Measurements from ENCODE around the gene IGLL5. TPM values are rescaled to one million over a fixed set of nuclear protein-coding genes. Genes with fewer than 3 reads are reported as not detected.

Gene IGLL5
- total and polyA plus RNA-seq, 12 donors = 0.43 to 24.7 (median 1.8) TPM; not detected in 6

DNA sequence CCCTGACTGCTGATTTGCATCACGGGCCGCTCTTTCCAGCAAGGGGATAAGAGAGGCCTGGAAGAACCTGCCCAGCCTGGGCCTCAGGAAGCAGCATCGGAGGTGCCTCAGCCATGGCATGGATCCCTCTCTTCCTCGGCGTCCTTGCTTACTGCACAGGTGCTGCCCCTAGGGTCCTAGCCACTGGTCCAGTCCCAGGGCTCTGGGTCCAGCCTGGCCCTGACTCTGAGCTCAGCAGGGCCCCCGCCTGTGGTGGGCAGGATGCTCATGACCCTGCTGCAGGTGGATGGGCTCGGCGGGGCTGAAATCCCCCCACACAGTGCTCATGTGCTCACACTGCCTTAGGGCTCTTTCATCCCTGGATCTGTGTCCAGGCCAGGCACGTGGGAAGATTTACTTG is 7.0 kb upstream of the IGLL5 start:
- H3K27ac ChIP-seq = no peak overlapping the region
- no peaks in the 10 kb centered on the region for H3K4me1 ChIP-seq (replicated peaks in 1 of 2)
- DNase-seq = peak in 1 of 7 donors; percentile 48
- no peaks in the 10 kb centered on the region for H3K27me3 ChIP-seq
- intact Hi-C loops (cut with DNase I) = loop anchor here in 1 of 2 donors (10.0 kb wide), 1 partner anchor 106 kb away; no protein-coding TSS in a partner anchor
- no peaks in the 10 kb centered on the region for H3K36me3 ChIP-seq (replicated peaks in 1 of 2)
- WGBS, 4 donors = 75 to 89% (median 76%) methylated on average over 8 to 9 of the region's 9 CpGs
- no peak for TF ChIP-seq POLR2A (IDR thresholded peaks at IDR 0.05)
- TF ChIP-seq, protein P1, sequence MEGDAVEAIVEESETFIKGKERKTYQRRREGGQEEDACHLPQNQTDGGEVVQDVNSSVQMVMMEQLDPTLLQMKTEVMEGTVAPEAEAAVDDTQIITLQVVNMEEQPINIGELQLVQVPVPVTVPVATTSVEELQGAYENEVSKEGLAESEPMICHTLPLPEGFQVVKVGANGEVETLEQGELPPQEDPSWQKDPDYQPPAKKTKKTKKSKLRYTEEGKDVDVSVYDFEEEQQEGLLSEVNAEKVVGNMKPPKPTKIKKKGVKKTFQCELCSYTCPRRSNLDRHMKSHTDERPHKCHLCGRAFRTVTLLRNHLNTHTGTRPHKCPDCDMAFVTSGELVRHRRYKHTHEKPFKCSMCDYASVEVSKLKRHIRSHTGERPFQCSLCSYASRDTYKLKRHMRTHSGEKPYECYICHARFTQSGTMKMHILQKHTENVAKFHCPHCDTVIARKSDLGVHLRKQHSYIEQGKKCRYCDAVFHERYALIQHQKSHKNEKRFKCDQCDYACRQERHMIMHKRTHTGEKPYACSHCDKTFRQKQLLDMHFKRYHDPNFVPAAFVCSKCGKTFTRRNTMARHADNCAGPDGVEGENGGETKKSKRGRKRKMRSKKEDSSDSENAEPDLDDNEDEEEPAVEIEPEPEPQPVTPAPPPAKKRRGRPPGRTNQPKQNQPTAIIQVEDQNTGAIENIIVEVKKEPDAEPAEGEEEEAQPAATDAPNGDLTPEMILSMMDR (IDR thresholded peaks at IDR 0.05) = no peak
- H3K4me3 ChIP-seq = no peak overlapping the region
- H3K9me3 ChIP-seq (replicated peaks in 1 of 3) = no peaks in the 10 kb centered on the region

DNA sequence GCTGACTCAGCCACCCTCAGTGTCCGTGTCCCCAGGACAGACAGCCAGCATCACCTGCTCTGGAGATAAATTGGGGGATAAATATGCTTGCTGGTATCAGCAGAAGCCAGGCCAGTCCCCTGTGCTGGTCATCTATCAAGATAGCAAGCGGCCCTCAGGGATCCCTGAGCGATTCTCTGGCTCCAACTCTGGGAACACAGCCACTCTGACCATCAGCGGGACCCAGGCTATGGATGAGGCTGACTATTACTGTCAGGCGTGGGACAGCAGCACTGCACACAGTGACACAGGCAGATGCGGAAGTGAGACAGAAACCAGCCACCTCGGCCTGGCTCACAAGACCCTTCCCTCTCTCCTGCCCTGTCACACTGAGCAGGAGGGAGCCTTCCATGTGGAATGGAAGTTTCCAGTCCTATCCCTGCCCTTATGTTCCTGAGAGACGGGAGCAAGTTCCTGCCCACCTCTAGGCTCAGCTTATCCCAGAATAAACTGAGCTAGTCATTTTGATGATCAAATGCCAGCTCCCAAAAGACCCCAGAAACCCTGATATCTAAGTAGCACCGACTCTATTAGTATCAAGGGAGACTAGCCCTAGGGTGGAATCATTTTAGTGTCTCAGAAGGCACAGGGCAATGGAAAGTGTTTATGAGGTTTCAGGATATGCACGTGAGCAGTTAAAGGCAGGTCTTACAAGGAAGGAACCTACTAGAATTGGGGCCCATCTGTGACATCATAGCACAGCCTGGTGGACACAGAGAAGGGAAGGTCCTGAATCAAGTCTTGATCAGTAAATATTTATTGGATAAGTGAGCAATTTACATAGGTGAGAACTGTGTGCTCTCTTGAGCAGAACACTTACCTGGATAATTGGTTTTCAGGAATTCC is 6.3 kb upstream of the IGLL5 start:
- Histone ChIP-seq H3K9me3 (replicated peaks in 1 of 3) (no peaks in the 10 kb centered on the region), H3K27me3 (no peaks in the 10 kb centered on the region), H3K4me1 (replicated peaks in 1 of 2) (no peaks in the 10 kb centered on the region), H3K27ac (peak overlapping the region in 1 of 5 donors; percentile 47), H3K36me3 (replicated peaks in 1 of 2) (no peaks in the 10 kb centered on the region), H3K4me3 (no peak overlapping the region)
- intact Hi-C loops (cut with DNase I) = loop anchor here in 1 of 2 donors (10.0 kb wide), 1 partner anchor 107 kb away; no protein-coding TSS in a partner anchor
- TF ChIP-seq, protein P1 (IDR thresholded peaks at IDR 0.05) = no peak
- TF ChIP-seq POLR2A (IDR thresholded peaks at IDR 0.05) = no peak
- 65 to 74% (median 68%) methylated on average over 7 to 10 of the region's 10 CpGs for WGBS, 4 donors
- DNase-seq = peak in 1 of 7 donors; percentile 61

DNA sequence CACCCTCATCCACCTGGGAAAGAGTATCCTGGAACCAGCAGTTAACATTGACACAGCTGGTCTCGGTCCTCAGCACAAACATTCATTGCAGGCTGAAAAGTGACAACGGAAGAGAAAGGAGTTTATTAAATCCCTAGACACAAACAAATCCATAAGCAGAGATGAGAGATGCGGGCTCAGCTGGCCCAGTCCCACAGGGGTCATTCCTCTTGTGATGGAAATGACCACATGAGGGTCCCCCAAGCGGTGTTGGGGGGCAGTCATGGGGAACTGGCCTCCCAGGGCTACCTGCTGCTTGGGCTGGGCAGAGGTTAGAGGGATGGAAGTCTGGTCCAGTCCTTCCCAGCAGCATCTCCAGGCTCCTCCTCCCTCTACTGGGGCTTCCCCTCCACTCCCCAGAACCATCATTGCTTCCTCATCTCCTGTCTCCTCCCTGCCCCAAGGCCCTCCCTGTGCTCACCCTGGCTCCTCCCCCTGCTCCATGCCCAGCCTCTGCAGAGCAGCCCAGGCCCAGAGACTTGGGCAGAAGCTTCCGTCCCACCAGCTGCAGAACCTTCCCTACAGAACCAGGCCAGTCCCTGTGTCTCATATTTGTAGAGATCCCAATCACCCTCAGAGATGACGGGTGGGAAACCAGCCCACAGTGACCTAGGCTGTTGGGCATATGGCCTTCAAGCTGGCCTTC is 5.4 kb upstream of the IGLL5 start:
- intact Hi-C loops (cut with DNase I) = loop anchor here in 1 of 2 donors (10.0 kb wide), 1 partner anchor 107 kb away; no protein-coding TSS in a partner anchor
- no peaks in the 10 kb centered on the region for H3K36me3 ChIP-seq (replicated peaks in 1 of 2)
- H3K9me3 ChIP-seq (replicated peaks in 1 of 3) = no peaks in the 10 kb centered on the region
- TF ChIP-seq, protein P1 (IDR thresholded peaks at IDR 0.05) = no peak
- no peak for TF ChIP-seq POLR2A (IDR thresholded peaks at IDR 0.05)
- no peaks in the 10 kb centered on the region for H3K4me1 ChIP-seq (replicated peaks in 1 of 2)
- DNase-seq = peak in 1 of 7 donors; percentile 41
- peak overlapping the region in 1 of 5 donors; percentile 47 for H3K27ac ChIP-seq
- H3K27me3 ChIP-seq = no peaks in the 10 kb centered on the region
- WGBS, 4 donors = 81 to 94% (median 87%) methylated on average over 5 to 6 of the region's 6 CpGs
- H3K4me3 ChIP-seq = no peak overlapping the region

DNA sequence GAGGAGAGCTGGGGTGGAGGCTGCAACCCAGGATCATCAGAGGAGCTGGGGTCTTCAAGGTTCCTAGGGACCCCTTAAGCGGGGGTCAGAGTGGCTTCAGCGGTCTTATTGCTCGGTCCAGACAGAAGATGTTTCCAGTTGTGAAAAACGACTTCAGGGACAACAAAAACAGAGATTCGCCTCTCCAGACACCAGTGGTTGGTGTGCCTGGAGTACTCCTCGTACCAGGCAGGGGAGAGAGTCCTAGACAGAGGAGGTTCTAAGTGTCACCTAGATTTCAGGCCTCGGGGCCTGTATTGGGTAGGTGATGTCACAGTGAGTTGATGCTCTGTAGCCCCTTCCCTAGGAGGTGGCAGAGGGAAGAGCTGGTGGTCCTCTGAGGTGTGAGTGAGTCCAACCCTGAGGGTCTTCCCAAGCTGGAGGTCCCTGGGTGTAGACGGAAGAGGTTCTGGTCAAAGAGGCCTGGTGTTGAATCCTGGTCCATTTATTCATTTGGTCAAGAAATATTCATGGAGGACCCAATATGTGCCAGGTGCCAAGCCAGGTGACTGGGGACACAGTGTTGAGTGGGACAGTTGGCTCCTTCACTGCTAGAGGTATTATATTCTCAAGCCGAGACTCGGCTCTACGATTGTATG is 4.4 kb upstream of the IGLL5 start:
- no peaks in the 10 kb centered on the region for H3K27me3 ChIP-seq
- intact Hi-C loops (cut with DNase I) = loop anchor here in 1 of 2 donors (10.0 kb wide), 1 partner anchor 108 kb away; no protein-coding TSS in a partner anchor
- DNase-seq = peak in 1 of 7 donors; percentile 40
- no peak overlapping the region for H3K4me3 ChIP-seq
- 83 to 88% (median 86%) methylated on average over 10 to 11 of the region's 11 CpGs for WGBS, 4 donors
- no peaks in the 10 kb centered on the region for H3K4me1 ChIP-seq (replicated peaks in 1 of 2)
- no peaks in the 10 kb centered on the region for H3K9me3 ChIP-seq (replicated peaks in 1 of 3)
- H3K36me3 ChIP-seq (replicated peaks in 1 of 2) = no peaks in the 10 kb centered on the region
- no peak for TF ChIP-seq POLR2A (IDR thresholded peaks at IDR 0.05)
- TF ChIP-seq, protein P1 (IDR thresholded peaks at IDR 0.05) = no peak
- H3K27ac ChIP-seq = no peak overlapping the region
